ENCODE results near the gene GFAP.

DNA sequence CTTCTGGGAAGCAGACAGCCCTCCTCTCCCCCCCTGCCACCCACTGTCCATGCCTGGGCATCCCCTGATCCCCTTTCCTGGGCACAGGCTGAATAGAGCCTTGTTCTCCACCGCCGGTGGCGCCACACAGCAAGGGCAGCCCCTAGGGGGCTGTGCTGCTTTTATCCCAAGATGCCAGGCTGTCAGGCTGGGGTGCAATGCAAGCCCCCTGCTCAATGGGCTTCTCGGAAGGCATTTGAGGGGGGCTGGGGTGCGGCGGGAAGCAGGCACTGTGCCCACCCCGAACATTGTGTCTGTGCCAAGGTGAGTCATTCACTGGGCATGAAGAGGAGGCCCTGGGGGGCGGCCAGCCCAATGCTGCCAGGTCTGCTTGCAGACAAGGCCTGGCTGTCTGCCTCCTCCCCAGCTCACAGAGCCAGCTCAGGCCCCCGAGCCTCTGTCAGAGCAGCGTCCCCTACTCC lies 1.5 kb upstream of the GFAP start:
- no peak for TF ChIP-seq CTCF (IDR thresholded peaks at IDR 0.05)
- no peak for TF ChIP-seq POLR2A (IDR thresholded peaks at IDR 0.05)
